Adrenal gland (tissue), 5 donors: ENCODE measurements around the gene FAT1.

Experiments
- CTCF ChIP-seq, 6 experiments: fragments of 450-650 bp in 4 of 6; fragments of 200-600 bp in 2 of 6; sonication (generic) in 1 of 6; IDR thresholded peaks; 1 replicate in 5 of 6; 2 replicates in 1 of 6; pipeline versions ENCODE4 v1.5.1 to v1.8.0; 2016 to 2021; ENCODE audit warnings: antibody characterized with exemption in 6 of 6, mild to moderate bottlenecking in 2 of 6, moderate library complexity in 1 of 6
- POLR2A ChIP-seq, 2 donors: fragments of 450-650 bp; IDR thresholded peaks; one replicate each; pipeline ENCODE4 v1.6.1; 2017; ENCODE audit warnings: antibody characterized with exemption in 2 of 2, mild to moderate bottlenecking in 2 of 2, moderate library complexity in 1 of 2
- donor health status: DM: no; HTN: no; CAD: no.

GRCh38 chr4:186727169-186727976, 3.7 kb upstream of the FAT1 start:
- TF ChIP-seq CTCF (IDR thresholded peaks at IDR 0.05) (no peak), POLR2A (IDR thresholded peaks at IDR 0.05) (no peak)
